ENCODE data around the gene SLC6A3. TPM values are rescaled to one million over a fixed set of nuclear protein-coding genes. Genes with fewer than 3 reads are reported as not detected.

Gene SLC6A3
- total and polyA plus RNA-seq, 9 of the 15 experiments (the other 6 are each of a cell fraction or from before 2014, with no cell fraction given) = not detected

DNA sequence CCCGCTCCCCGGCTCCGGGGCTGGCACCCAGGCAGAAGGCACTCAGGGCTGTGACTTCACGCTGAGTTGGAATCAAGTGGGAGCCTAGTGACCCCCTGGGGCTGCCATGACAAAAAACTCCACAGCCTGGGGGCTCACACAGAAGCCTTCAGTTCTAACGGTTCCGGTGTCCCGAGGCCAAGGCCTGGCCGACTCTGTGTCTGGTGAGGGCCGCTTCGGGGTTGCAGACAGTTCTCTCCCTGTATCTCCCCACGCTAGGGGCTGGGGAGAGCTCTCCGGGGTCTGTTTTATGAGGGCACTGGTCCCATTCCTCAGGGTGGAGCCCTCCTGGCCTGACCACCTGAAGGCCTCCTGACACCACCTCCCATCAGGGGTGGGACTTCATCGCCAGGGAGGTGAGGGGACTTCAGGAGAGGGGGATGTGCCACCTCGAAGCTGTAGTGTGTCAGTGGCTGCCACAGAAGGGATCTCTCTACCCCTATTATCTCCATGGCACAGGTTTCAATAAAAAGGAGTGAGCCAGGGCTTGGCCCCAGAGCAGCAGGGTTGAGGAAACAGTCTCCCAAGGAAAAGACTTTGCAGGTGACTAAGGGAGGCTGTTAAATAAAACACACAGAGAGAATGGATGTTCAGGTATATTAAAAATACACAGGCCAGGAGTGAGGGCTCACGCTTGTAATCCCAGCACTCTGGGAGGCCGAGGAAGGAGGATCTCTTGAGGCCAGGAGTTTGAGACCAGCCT lies 1.5 kb upstream of the SLC6A3 start:
- CTCF ChIA-PET (ENCODE audit: low intra/inter-chr PET ratio) = no interaction called here
- TF ChIP-seq, protein P1, sequence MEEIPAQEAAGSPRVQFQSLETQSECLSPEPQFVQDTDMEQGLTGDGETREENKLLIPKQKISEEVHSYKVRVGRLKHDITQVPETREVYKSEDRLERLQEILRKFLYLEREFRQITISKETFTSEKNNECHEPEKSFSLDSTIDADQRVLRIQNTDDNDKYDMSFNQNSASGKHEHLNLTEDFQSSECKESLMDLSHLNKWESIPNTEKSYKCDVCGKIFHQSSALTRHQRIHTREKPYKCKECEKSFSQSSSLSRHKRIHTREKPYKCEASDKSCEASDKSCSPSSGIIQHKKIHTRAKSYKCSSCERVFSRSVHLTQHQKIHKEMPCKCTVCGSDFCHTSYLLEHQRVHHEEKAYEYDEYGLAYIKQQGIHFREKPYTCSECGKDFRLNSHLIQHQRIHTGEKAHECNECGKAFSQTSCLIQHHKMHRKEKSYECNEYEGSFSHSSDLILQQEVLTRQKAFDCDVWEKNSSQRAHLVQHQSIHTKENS (CRISPR knock-in tag; IDR thresholded peaks at IDR 0.05) = no peak
- TF ChIP-seq SMAD3 (CRISPR knock-in tag; conservative IDR thresholded peaks at IDR 0.05) (no peak), ZNF311 (CRISPR knock-in tag; IDR thresholded peaks at IDR 0.05) (no peak), STAT5A (IDR thresholded peaks at IDR 0.05; ENCODE audit: borderline replicate concordance, low read length) (no peak), HNRNPL (IDR thresholded peaks at IDR 0.05; ENCODE audit: low read depth, low read length) (no peak), TARDBP (IDR thresholded peaks at IDR 0.05) (no peak), ZNF780A (CRISPR knock-in tag; IDR thresholded peaks at IDR 0.05) (no peak), KDM4B (IDR thresholded peaks at IDR 0.05; ENCODE audit: borderline replicate concordance in 2 of 2, low read depth in 1 of 2) (no peak), ILK (tag; IDR thresholded peaks at IDR 0.05; ENCODE audit: borderline replicate concordance, low read depth) (no peak), HDAC2 (IDR thresholded peaks at IDR 0.05) (no peak), ZNF263 (CRISPR knock-in tag; IDR thresholded peaks at IDR 0.05; ENCODE audit: borderline replicate concordance) (no peak), HDGF (IDR thresholded peaks at IDR 0.05) (no peak), FOXJ3 (CRISPR knock-in tag; IDR thresholded peaks at IDR 0.05) (no peak)
- TF ChIP-seq, protein P2, sequence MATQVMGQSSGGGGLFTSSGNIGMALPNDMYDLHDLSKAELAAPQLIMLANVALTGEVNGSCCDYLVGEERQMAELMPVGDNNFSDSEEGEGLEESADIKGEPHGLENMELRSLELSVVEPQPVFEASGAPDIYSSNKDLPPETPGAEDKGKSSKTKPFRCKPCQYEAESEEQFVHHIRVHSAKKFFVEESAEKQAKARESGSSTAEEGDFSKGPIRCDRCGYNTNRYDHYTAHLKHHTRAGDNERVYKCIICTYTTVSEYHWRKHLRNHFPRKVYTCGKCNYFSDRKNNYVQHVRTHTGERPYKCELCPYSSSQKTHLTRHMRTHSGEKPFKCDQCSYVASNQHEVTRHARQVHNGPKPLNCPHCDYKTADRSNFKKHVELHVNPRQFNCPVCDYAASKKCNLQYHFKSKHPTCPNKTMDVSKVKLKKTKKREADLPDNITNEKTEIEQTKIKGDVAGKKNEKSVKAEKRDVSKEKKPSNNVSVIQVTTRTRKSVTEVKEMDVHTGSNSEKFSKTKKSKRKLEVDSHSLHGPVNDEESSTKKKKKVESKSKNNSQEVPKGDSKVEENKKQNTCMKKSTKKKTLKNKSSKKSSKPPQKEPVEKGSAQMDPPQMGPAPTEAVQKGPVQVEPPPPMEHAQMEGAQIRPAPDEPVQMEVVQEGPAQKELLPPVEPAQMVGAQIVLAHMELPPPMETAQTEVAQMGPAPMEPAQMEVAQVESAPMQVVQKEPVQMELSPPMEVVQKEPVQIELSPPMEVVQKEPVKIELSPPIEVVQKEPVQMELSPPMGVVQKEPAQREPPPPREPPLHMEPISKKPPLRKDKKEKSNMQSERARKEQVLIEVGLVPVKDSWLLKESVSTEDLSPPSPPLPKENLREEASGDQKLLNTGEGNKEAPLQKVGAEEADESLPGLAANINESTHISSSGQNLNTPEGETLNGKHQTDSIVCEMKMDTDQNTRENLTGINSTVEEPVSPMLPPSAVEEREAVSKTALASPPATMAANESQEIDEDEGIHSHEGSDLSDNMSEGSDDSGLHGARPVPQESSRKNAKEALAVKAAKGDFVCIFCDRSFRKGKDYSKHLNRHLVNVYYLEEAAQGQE (IDR thresholded peaks at IDR 0.05; ENCODE audit: borderline replicate concordance) = no peak
- TF ChIP-seq, protein P2 (CRISPR knock-in tag; IDR thresholded peaks at IDR 0.05; ENCODE audit: low read depth) = no peak
- H3K27me3 ChIP-seq (ENCODE audit: control insufficient read depth in 2 of 2, insufficient read depth in 2 of 2, low read length in 2 of 2) = peaks cover 38 to 70% of the 10 kb centered on the region in 2 experiments; a peak in 4 of 5 replicates
- no peak for ATAC-seq
- no peak overlapping the region for H3K4me3 ChIP-seq
- 1% methylated on average over 11 of the region's 16 CpGs for WGBS (ENCODE audit: insufficient coverage, low coverage, missing lambda C conversion rate)
- H3K4me2 ChIP-seq (ENCODE audit: insufficient read depth, low read length) = no peak overlapping the region
- no peak for FAIRE-seq
- peaks cover 0 to 18% of the 10 kb centered on the region in 2 experiments; a peak in 2 of 5 replicates for H3K4me1 ChIP-seq (replicated peaks in 1 of 2; ENCODE audit: control insufficient read depth in 2 of 2, insufficient read depth in 2 of 2, low read length in 2 of 2)
- no peak for DNase-seq (ENCODE audit: extremely low read depth in 1 of 4, low spot score in 3 of 4)
- intact Hi-C loops (cut with micrococcal nuclease) = no loop called here
- no peaks in the 10 kb centered on the region for H4K20me1 ChIP-seq (replicated peaks; ENCODE audit: control insufficient read depth, insufficient read depth, low read length)
- in situ Hi-C loops (cut with MboI) = no loop called here
- no peak overlapping the region for H2AFZ ChIP-seq (ENCODE audit: low read depth, low read length)
- no peaks in the 10 kb centered on the region for H3K9me3 ChIP-seq (replicated peaks; ENCODE audit: control insufficient read depth, insufficient read depth, low read depth, low read length)
- H3K9me1 ChIP-seq (ENCODE audit: control insufficient read depth, insufficient read depth, low read length) = no peaks in the 10 kb centered on the region
- no peak overlapping the region for H3K9ac ChIP-seq (ENCODE audit: insufficient read depth in 1 of 2, low read depth in 2 of 2, low read length in 2 of 2)
- H3K27ac ChIP-seq (ENCODE audit: extremely low read depth, low read depth, low read length) = no peak overlapping the region
- POLR2A ChIA-PET = interaction anchor here (0.6 kb wide), 1 partner anchor 681 kb away, joined by 3 read pairs; no protein-coding TSS in a partner anchor
- H3K36me3 ChIP-seq (ENCODE audit: control insufficient read depth, insufficient read depth, low read length) = no peaks in the 10 kb centered on the region
- no TSS peak for BruUV-seq (replicated peaks)
- H3K79me2 ChIP-seq (ENCODE audit: control insufficient read depth, insufficient read depth, low read length) = no peaks in the 10 kb centered on the region
